Thoracic aorta (tissue), 2 donors: ENCODE results near the gene KIF1B. TPM values are rescaled to one million over a fixed set of nuclear protein-coding genes. Genes with fewer than 3 reads are reported as not detected.
"Not testable (repeated sequence)": the region's sequence is repeated elsewhere in the genome, so short reads cannot be mapped to it uniquely, and the experiment has no call there.

Experiments
- ATAC-seq: fragments of 150-250 bp; one replicate; pipeline ENCODE4 v1.8.0; 2017; ENCODE audit warnings: low read depth; ENCODE audit not compliant: insufficient number of reproducible peaks, low FRiP score
- DNase-seq: peaks from one replicate; pipeline ENCODE4 v3.0.0-alpha.2; 2020; ENCODE audit warnings: low spot score
- H3K27ac ChIP-seq, 2 donors: fragments of 200-600 bp; sonication (generic); 1 replicate in 1 of 2; 2 replicates in 1 of 2; pipeline ENCODE4 v1.5.1; 2016; ENCODE audit warnings: mild to moderate bottlenecking in 2 of 2, moderate library complexity in 2 of 2
- H3K27me3 ChIP-seq: fragments of 200-600 bp; sonication (generic); replicated peaks from 2 replicates; pipeline ENCODE4 v1.6.0; 2016; ENCODE audit warnings: mild to moderate bottlenecking; ENCODE audit not compliant: insufficient read depth
- H3K36me3 ChIP-seq: fragments of 200-600 bp; sonication (generic); one replicate; pipeline ENCODE4 v1.5.1; 2016
- H3K4me1 ChIP-seq, 2 donors: fragments of 200-600 bp; sonication (generic); 1 replicate in 1 of 2; 2 replicates in 1 of 2; pipeline versions ENCODE4 v1.5.1 to v1.6.0; 2016; ENCODE audit warnings: low read depth in 2 of 2, mild to moderate bottlenecking in 1 of 2; ENCODE audit not compliant: control insufficient read depth in 1 of 2
- H3K4me3 ChIP-seq: fragments of 200-600 bp; sonication (generic); 2 replicates; pipeline ENCODE4 v1.5.1; 2016; ENCODE audit warnings: mild to moderate bottlenecking
- H3K9me3 ChIP-seq: fragments of 200-600 bp; sonication (generic); 2 replicates; pipeline ENCODE4 v1.5.1; 2016
- CTCF ChIP-seq: fragments of 200-600 bp; sonication (generic); IDR thresholded peaks from one replicate; pipeline ENCODE4 v1.5.1; 2019; ENCODE audit warnings: antibody characterized with exemption
- total RNA-seq, 2 donors: library from RNA; depleted of rRNA; stranded (reverse); fragments of >200 nt; gene quantifications; one replicate each; pipeline versions ENCODE4 v1.1.0 to v1.2.3, GENCODE V29; 2016

Gene KIF1B
- total RNA-seq, 2 donors from 2014 or later: 40.1 to 64.3 TPM

- H3K4me3 ChIP-seq: no peak overlapping the region
- no peaks in the 10 kb centered on the region for H3K27me3 ChIP-seq
- H3K27ac ChIP-seq: no peak overlapping the region
- TF ChIP-seq CTCF: no peak
- H3K4me1 ChIP-seq: no peaks in the 10 kb centered on the region
- ATAC-seq (no peak), DNase-seq (no peak)
- H3K9me3 ChIP-seq: no peaks in the 10 kb centered on the region
- peaks cover 43% of the 10 kb centered on the region for H3K36me3 ChIP-seq
Observed at GRCh38 chr1:10374442-10374860, 164.1 kb downstream of the KIF1B start.

- Histone ChIP-seq H3K36me3 (peaks cover 23% of the 10 kb centered on the region), H3K27ac (peak overlapping the region; percentile 52 to 75)
- H3K9me3 ChIP-seq, H3K4me3 ChIP-seq, H3K4me1 ChIP-seq, H3K27me3 ChIP-seq: not testable (repeated sequence)
- peak; percentile 90 for ATAC-seq
- peak; percentile 81 for TF ChIP-seq CTCF
- DNase-seq: peak; percentile 71
Observed at GRCh38 chr1:10377365-10378029, 167.1 kb downstream of the KIF1B start.

GRCh38 chr1:10378081-10378841 is 167.9 kb downstream of the KIF1B start:
- Histone ChIP-seq H3K4me3 (no peak overlapping the region), H3K27ac (peak overlapping the region; percentile 52 to 75), H3K36me3 (peaks cover 23% of the 10 kb centered on the region), H3K27me3 (no peaks in the 10 kb centered on the region), H3K4me1 (peaks cover 0 to 7% of the 10 kb centered on the region in 2 donors), H3K9me3 (no peaks in the 10 kb centered on the region)
- ATAC-seq (no peak), DNase-seq (no peak)
- no peak for TF ChIP-seq CTCF

GRCh38 chr1:10379101-10379620 is 168.8 kb downstream of the KIF1B start:
- peaks cover 20% of the 10 kb centered on the region for H3K36me3 ChIP-seq
- no peak for ATAC-seq
- H3K9me3 ChIP-seq: no peaks in the 10 kb centered on the region
- no peak overlapping the region for H3K27ac ChIP-seq
- peaks cover 0 to 7% of the 10 kb centered on the region in 2 donors for H3K4me1 ChIP-seq
- H3K27me3 ChIP-seq: no peaks in the 10 kb centered on the region
- H3K4me3 ChIP-seq: no peak overlapping the region
- no peak for TF ChIP-seq CTCF
- no peak for DNase-seq

GRCh38 chr1:10379676-10380075 is 169.3 kb downstream of the KIF1B start:
- no peak for ATAC-seq
- Histone ChIP-seq H3K9me3 (no peaks in the 10 kb centered on the region), H3K4me1 (peaks cover 0 to 7% of the 10 kb centered on the region in 2 donors), H3K27ac (no peak overlapping the region), H3K4me3 (no peak overlapping the region), H3K36me3 (peaks cover 14% of the 10 kb centered on the region), H3K27me3 (no peaks in the 10 kb centered on the region)
- no peak for DNase-seq
- no peak for TF ChIP-seq CTCF
